Left colon (tissue), 2 donors: ENCODE results near the gene IGDCC3. TPM values are rescaled to one million over a fixed set of nuclear protein-coding genes. Genes with fewer than 3 reads are reported as not detected.
A peak's percentile ranks its signal among the peaks of the same experiment; 100 is the strongest.

Source experiments
- ATAC-seq: fragments of 200-7000 bp; cut with Tn5 transposase; one replicate; pipeline ENCODE4 v1.9.1; 2020; ENCODE audit warnings: mild to moderate bottlenecking, moderate library complexity
- DNase-seq, 2 donors: peaks; one replicate each; pipeline ENCODE4 v3.0.0-alpha.2; 2020
- intact Hi-C, 2 donors: fragments of 100-400 bp; cut with DNase I in 1 of 2; cut with micrococcal nuclease in 1 of 2; formaldehyde crosslinking; loops; one replicate each; pipeline versions ENCODE4 v1.11.2 to v1.14.0; 2022; cut with DNase I, micrococcal nuclease
- total RNA-seq, 2 donors: library from RNA; stranded (reverse); fragmentation: NEBNext Ultra II Directional; extraction: Animal tissue kit (Norgen Biotek cat#: 25700); gene quantifications; one replicate each; pipeline ENCODE4 v1.2.1, GENCODE V29; 2021
- donor health status: DM: no; HTN: no; CAD: no.
- donor health status: DM: yes; HTN: yes; CAD: no.

Gene IGDCC3
- total RNA-seq, 2 donors from 2014 or later: 0.25 TPM; not detected in 1

DNA sequence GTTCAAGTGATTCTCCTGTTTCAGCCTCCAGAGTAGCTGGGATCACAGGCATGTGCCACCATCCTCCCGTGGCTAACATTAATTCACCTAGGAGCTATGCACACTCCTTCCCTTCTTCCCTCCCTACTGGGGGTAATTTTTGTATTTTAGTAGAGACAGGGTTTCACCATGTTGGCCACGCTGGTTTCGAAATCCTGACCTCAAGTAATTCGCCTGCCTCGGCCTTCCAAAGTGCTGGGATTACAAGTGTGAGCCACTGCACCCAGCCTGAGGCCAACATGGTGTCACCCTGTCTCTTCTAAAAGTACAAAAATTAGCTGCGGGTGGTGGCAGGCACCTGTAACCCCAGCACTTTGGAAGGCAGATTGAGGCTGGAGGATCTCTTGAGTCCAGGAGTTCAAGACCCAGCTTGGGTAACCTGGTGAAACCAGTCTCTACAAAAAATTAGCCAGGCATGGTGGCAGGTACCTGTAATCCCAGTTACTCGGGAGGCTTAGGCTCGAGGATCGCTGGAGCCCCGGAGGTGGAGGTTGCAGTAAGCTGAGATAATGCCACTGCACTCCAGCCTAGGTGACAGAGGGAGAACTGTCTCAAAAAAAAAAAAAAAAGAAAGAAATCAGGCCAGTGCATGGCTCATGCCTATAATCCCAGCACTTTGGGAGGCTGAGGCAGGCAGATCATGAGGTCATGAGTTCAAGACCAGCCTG, 67.2 kb downstream of the IGDCC3 start:
- no peak for DNase-seq
- intact Hi-C loops: no loop called here
- no peak for ATAC-seq

DNA sequence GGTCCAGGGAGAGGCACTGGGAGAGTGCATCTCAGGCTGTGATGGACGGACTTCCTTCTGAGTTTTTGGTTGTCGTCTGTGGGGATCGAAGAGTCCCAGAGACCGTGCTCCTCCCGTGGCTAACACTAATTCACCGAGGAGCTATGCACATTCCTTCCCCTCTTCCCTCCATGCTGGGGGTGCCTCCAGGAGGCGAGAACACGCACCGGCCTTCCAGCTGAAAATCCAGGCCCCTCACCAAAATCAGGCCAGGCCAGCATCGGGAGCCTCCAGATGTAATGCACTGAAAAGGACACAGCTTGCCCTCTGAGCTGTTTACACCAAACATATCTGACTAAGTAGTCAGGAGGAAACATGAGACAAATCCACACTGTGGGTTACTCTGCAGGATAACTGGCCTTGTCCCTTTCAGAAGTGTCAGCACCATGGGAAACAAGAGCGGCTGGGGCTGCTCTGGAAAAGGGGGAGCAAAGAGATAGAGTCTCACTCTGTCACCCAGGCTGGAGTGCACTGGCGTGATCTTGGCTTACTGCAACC, 67.9 kb downstream of the IGDCC3 start:
- intact Hi-C loops: no loop called here
- ATAC-seq: no peak
- DNase-seq: no peak

DNA sequence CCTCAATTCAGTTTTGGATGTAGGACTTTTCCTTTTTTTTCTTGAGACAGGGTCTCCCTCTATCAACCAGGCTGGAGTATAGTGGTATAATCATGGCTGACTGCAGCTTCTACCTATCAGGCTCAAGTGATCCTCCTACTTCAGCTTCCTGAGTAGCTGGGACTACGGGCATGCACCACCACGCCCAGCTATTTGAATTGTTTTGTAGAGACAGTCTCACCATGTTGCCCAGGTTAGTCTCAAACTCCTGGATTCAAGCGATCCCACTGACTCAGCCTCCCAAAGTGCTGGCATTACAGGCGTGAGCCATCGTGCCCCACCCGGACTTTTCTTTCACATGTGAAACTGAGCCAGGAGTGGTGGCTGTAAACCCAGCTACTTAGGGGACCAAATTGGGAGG, 69.8 kb downstream of the IGDCC3 start:
- intact Hi-C loops: no loop called here

GRCh38 chr15:65306551-65306950, 71.3 kb downstream of the IGDCC3 start:
- DNase-seq (no peak), ATAC-seq (no peak)
- intact Hi-C loops: no loop called here

More for the DNA sequence above, 69.8 kb downstream of the IGDCC3 start:
- no peak for DNase-seq
- no peak for ATAC-seq

GRCh38 chr15:65305776-65306175, 72.0 kb downstream of the IGDCC3 start:
- DNase-seq (no peak), ATAC-seq (no peak)
- intact Hi-C loops: no loop called here

DNA sequence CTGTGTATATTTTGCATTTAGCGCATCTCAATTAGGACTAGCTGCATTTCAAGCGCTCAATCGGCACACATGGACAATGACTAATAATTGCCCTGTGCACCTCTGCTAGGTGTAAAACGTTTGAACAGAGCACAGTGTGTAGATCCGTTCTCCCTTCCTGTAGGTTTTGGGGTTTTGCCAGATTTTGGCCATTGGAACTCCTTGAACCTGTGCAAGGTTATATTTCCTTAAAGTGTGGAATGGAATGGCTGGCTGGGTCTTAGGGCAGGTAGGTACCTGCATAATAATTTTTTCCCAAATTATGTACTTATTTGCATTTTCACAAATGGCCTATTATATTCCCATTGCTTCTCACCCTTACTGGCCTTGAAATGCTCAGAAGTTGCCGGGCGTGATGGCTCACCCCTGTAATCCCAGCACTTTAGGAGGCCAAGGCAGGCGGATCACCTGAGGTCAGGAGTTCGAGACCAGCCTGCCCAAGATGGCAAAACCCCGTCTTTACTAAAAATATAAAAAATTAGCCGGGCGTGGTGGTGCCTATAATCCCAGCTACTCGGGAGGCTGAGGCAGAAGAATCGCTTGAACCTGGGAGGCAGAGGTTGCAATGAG, 72.5 kb downstream of the IGDCC3 start:
- intact Hi-C loops: no loop called here
- no peak for DNase-seq
- peak; percentile 19 for ATAC-seq

GRCh38 chr15:65304381-65305149, 73.2 kb downstream of the IGDCC3 start, which contains the start of gene RNU5B-1:
Gene RNU5B-1, plus strand, starts transcription at chr15:65304677.
- intact Hi-C loops: no loop called here
- peak; percentile 73 to 79 for DNase-seq
- ATAC-seq: peak; percentile 85

DNA sequence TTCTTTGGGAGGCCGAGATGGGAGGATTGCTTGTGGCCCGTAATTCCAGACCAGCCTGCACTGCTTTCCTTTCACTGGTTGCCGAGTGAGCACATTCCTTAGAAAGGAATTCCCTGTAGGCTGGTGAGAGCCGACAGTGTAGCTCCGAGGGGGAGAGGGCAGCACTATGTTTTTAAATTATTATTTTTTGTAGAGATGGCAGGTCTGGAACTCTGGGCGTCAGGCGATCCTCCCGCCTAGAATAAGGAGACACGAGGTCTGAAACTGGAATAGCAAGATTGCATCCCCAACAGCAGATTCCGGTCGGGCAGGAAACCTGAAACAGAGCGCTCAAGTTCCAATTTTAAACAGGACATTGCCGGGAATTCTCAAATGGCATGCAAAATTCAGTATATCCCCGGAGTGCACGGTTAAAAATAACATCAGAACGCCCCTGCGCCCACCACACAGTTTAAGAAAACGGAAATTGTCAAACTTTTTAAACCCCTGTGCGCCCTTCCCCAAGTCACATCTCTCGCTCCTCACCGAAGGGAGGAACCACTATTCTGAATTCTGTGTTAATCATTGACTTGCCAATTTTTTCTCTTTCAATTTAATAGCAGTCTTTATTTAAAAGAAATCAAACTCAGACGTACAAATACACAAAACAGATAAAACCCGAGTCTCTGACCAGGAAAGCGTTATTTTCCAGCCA, 74.0 kb downstream of the IGDCC3 start:
- DNase-seq (peak; percentile 50 to 57), ATAC-seq (peak; percentile 66)
- intact Hi-C loops: no loop called here

DNA sequence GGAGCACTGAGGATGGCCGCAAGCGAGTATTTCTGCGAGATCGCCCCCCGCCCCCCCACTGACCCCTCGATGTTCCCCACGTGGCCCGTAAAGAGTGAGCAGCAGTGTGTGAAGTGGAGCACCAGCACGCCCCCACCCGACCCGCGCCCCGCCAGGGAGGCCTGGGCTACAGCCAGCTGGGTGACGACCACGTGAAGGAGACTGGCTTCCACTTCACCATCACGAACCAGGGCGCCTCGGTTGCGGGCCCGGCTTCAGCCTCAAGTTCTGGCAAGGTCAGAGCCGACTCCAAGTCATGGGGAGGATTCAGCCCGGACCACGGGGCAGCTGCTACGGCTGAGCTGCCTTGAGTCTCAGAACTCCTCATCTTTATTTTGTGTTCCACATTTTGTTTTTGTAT, 75.7 kb downstream of the IGDCC3 start:
- no peak for ATAC-seq

DNA sequence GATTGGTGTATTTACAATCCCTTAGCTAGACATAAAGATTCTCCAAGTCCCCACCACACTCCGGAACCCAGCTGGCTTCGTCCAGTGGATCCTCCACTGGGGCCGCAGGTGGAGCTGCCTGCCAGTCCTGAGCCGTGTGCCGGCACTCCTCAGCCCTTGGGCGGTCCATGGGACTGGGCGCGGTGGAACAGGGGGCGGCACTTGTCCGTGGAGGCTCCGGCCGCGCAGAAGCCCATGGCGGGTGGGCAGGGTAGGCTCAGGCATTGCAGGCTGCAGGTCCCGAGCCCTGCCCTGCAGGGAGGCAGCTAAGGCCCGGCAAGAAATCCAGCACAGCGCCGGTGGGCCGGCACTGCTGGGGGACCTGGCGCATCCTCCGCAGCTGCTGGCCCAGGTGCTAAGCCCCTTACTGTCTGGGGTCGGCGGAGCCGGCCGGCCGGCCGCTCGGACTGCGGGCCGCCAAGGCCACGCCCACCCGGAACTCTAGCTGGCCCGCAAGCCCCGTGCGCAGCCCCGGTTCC, 76.8 kb downstream of the IGDCC3 start:
- intact Hi-C loops: no loop called here
- ATAC-seq (no peak), DNase-seq (no peak)

More for the DNA sequence above, 75.7 kb downstream of the IGDCC3 start:
- DNase-seq: no peak
- intact Hi-C loops: no loop called here

DNA sequence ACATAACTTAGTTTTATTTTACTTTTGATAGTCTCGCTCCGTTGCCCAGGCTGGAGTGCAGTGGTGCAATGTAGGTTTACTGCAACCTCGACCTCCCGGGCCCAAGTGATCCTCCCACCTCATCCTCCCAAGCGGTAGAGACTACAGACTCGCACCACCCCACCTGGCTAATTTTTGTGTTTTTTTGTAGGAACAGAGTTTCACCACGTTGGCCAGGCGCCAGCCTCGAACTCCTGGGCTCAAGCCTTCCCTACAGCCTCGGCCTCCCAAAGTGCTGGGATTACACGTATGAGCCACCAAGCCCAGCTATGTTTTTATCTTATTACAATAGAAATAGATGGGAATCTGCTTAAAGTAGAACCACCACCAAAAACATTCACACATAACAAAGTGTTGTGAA, 79.1 kb downstream of the IGDCC3 start:
- ATAC-seq (no peak), DNase-seq (no peak)
- intact Hi-C loops: no loop called here

GRCh38 chr15:65292938-65293518, 84.8 kb downstream of the IGDCC3 start:
- ATAC-seq: no peak
- DNase-seq: no peak
- intact Hi-C loops: no loop called here

DNA sequence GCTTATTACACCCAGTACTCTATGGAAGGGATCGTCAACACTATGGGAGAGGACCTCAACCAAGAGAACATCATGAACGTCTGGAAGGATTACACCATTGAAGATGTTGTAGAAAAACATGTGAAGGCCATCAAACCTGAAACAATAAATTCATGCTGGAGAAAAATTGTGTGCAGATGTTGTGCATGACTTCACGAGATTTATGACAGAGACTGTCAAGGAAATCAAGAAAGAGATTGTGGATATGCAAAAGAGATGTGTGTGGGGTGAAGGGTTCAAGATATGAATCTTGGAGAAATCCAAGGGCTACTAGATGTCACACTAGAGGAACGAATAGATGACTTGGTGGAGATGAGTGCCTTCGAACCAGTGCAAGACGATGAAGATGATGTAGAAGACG, 87.6 kb downstream of the IGDCC3 start:
- intact Hi-C loops: no loop called here
- ATAC-seq: no peak
- DNase-seq: no peak

DNA sequence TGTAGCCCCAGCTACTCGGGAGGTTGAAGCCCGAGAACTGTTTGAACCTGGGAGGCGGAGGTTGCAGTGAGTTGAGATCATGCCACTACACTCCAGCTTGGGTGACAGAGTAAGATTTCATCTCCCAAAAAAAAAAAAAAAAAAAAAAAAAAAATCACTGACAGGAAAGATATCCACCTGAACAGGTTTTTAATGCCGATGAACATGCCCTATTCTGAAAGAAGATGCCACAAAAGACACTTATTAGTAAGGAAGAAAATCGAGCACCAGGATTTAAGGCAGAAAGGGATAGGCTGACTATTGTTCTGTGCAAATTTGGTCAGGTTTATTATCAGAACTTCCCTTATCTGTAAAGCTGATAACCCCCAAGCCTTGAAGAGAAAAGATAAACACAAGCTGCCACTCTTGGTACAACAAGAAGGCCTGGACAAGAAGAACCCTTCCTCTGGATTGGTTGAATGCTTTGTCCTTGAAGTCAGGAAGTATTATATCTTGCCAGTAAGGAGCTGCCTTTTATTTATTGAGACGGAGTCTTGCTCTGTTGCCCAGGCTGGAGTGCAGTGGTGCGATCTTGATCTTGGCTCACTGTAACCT, 88.4 kb downstream of the IGDCC3 start:
- DNase-seq (no peak), ATAC-seq (no peak)
- intact Hi-C loops: no loop called here

- intact Hi-C loops: no loop called here
- DNase-seq: no peak
- no peak for ATAC-seq
These were observed 90.3 kb downstream of the IGDCC3 start for GRCh38 chr15:65287520-65287855.

- peak; percentile 94 for ATAC-seq
- intact Hi-C loops: no loop called here
These were observed 90.9 kb downstream of the IGDCC3 start, which contains the start of gene PARP16 for GRCh38 chr15:65286704-65287519. Gene PARP16, minus strand, starts transcription at chr15:65286883. Its CDS starts 457 bp downstream, at chr15:65286426.

GRCh38 chr15:65286069-65286703, 91.6 kb downstream of the IGDCC3 start:
- peak; percentile 68 for ATAC-seq
- intact Hi-C loops: no loop called here
- DNase-seq: peak; percentile 56 to 67

More at GRCh38 chr15:65286704-65287519, 90.9 kb downstream of the IGDCC3 start, which contains the start of gene PARP16:
- DNase-seq: peak; percentile 94 to 95
